ENCODE results near the gene BRAP. TPM values are rescaled to one million over a fixed set of nuclear protein-coding genes. Genes with fewer than 3 reads are reported as not detected.

BRAP gene
- total RNA-seq, 1 donor from 2014 or later: 16.7 TPM

DNA sequence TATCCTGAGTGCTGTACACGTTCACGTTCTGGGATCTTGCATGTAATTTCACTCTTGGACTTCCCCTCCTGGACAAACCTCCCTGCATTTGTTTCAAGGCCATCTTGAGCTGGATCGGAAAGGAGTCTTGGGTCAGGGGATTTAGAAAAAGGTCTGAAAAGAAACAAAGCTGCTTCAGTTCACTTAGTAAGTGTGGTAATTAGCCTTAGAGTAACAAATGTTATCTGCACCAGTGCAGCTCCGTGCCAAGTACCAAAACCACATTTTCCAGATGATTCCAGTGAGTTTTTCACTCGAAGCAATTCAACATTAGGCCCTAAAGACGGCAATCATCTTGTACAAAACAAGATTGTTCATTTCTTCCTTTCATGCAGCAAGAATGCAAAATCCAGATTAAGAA lies 47.2 kb downstream of the BRAP start:
- Histone ChIP-seq H3K9me3 (no peaks in the 10 kb centered on the region), H3K4me1 (peaks cover 17% of the 10 kb centered on the region), H3K27ac (no peak overlapping the region), H3K27me3 (ENCODE audit: low read depth) (no peaks in the 10 kb centered on the region), H3K4me3 (no peak overlapping the region), H3K36me3 (peaks cover 17% of the 10 kb centered on the region)
- intact Hi-C loops (cut with DNase I): no loop called here
- DNase-seq: no peak
- ATAC-seq: no peak
- TF ChIP-seq, protein P1, sequence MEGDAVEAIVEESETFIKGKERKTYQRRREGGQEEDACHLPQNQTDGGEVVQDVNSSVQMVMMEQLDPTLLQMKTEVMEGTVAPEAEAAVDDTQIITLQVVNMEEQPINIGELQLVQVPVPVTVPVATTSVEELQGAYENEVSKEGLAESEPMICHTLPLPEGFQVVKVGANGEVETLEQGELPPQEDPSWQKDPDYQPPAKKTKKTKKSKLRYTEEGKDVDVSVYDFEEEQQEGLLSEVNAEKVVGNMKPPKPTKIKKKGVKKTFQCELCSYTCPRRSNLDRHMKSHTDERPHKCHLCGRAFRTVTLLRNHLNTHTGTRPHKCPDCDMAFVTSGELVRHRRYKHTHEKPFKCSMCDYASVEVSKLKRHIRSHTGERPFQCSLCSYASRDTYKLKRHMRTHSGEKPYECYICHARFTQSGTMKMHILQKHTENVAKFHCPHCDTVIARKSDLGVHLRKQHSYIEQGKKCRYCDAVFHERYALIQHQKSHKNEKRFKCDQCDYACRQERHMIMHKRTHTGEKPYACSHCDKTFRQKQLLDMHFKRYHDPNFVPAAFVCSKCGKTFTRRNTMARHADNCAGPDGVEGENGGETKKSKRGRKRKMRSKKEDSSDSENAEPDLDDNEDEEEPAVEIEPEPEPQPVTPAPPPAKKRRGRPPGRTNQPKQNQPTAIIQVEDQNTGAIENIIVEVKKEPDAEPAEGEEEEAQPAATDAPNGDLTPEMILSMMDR (IDR thresholded peaks at IDR 0.05): no peak

DNA sequence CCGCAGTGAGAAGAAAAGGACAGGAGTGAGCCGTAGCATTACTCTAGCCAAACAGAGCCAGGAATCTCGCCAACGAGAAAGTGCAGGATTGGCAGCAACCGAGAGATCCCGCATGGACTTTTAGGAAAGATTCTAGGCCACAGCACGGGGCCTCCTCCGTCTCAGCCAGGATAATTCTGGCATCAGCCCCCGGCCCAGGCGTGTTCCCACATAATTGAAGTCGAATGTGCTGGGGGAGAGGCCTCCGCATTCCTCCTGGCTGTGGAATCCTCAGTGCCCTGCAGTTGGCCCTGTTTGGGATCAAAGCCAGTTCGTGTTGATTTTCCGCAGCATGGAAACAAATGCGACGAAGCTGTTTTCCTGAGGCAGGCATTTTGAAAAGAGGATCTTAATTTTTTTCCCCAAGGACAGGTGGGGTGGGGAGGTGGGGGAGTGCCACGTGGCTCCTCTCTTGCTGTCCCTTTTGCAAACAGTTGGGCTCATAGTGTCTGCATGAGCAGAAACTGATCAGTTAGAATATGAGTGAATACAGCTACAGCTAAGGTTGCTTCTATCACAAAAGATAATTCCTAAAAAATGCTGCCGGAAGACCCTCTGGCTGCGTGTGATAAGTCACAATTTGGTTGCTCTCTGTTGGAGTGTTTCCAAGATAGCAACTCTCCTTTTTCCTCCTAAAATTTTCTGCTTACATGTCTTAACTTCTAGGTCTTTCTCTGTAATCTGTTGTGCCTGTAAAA lies 49.4 kb downstream of the BRAP start:
- Histone ChIP-seq H3K27me3 (ENCODE audit: low read depth) (no peaks in the 10 kb centered on the region), H3K4me3 (no peak overlapping the region), H3K9me3 (no peaks in the 10 kb centered on the region), H3K4me1 (peaks cover 12% of the 10 kb centered on the region), H3K27ac (peak overlapping the region; percentile 50), H3K36me3 (no peaks in the 10 kb centered on the region)
- TF ChIP-seq, protein P1 (IDR thresholded peaks at IDR 0.05): no peak
- intact Hi-C loops (cut with DNase I): no loop called here
- ATAC-seq (peak; percentile 70 to 80), DNase-seq (peak; percentile 60)

DNA sequence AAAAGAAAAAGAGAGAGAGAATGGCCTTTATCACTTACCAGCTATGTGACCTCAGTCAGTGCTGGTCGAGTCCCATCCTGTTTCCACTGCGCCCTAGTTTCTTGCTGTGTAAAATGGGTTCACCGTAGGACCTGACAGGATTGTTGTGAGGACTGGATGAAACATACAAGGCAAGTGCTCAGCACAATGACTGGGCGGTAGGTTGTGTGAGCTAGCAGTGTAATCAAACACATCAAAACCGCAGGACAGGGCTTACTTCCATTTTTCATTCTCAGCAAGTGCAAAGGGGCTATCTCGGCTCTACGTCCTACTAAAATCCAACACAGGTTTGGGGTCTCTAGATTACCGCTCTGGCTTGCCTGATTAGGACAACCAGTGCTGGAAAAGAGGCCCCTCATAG lies 50.2 kb downstream of the BRAP start:
- DNase-seq: no peak

DNA sequence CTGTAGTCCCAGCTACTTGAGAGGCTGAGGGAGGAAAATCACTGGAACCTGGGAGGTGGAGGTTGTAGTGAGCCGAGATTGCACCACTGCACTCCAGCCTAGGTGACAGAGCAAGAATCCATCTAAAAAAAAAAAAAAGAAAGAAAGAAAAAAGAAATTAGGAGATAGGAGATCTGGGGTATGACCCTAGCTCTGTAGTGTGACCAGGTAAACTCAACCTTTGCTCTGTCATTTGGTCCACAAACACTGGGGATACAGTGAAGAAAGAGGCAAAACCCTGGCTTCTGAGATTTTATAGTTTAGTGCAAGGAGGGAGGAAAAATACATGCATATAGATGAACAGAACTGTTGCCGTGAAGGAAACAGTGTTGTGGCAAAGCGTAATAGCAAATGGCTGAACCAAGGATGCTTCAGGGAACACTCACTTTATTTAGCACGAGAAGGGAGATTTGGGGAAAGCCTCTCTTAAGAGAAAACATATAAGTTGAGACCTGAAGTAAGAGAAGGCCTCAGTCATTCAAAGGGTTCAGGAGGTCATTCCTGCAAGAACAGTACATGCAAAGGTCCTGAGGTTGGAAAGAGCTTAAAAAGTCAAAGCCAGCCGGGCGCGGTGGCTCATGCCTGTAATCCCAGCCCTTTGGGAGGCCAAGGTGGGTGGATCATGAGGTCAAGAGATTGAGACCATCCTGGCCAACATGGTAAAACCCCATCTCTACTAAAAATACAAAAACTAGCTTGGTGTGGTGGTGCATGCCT lies 57.1 kb downstream of the BRAP start:
- H3K4me1 ChIP-seq: no peaks in the 10 kb centered on the region
- ATAC-seq: no peak
- H3K27me3 ChIP-seq (ENCODE audit: low read depth): no peaks in the 10 kb centered on the region
- H3K9me3 ChIP-seq: no peaks in the 10 kb centered on the region
- DNase-seq: no peak
- TF ChIP-seq, protein P1 (IDR thresholded peaks at IDR 0.05): no peak
- no peak overlapping the region for H3K27ac ChIP-seq
- intact Hi-C loops (cut with DNase I): no loop called here
- H3K4me3 ChIP-seq: no peak overlapping the region
- no peaks in the 10 kb centered on the region for H3K36me3 ChIP-seq

More for the DNA sequence above, 50.2 kb downstream of the BRAP start:
- Histone ChIP-seq H3K36me3 (no peaks in the 10 kb centered on the region), H3K27ac (peak overlapping the region; percentile 50), H3K4me1 (peaks cover 12% of the 10 kb centered on the region), H3K9me3 (no peaks in the 10 kb centered on the region), H3K27me3 (ENCODE audit: low read depth) (no peaks in the 10 kb centered on the region), H3K4me3 (no peak overlapping the region)
- TF ChIP-seq, protein P1 (IDR thresholded peaks at IDR 0.05): no peak
- ATAC-seq: peak in 1 of 2 donors; percentile 11
- intact Hi-C loops (cut with DNase I): no loop called here

DNA sequence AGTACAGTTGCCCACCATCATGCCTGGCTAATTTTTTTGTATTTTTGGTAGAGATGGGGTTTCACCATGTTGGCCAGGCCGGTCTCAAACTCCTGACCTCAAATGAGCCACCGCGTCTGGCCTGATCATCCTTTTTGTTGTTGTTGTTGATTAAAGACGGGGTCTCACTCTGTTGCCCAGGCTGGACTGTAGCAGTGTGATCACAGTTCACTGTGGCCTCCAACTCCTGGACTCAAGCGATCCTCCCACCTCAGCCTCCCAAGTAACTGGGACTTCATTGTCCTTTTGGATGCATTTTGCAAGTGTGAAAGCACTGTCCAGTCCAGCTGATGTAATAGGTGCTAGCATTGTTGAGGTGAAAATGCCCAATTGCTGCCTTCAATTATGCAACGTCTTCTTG lies 59.5 kb downstream of the BRAP start:
- no peak overlapping the region for H3K27ac ChIP-seq
- DNase-seq (no peak), ATAC-seq (no peak)
- H3K36me3 ChIP-seq: no peaks in the 10 kb centered on the region
- no peak overlapping the region for H3K4me3 ChIP-seq
- TF ChIP-seq, protein P1 (IDR thresholded peaks at IDR 0.05): no peak
- no peaks in the 10 kb centered on the region for H3K4me1 ChIP-seq
- intact Hi-C loops (cut with DNase I): no loop called here
- no peaks in the 10 kb centered on the region for H3K9me3 ChIP-seq
- H3K27me3 ChIP-seq (ENCODE audit: low read depth): no peaks in the 10 kb centered on the region

Measured in lower lobe of right lung (tissue), 2 donors.